ENCODE results near the gene ZNF729. TPM values are rescaled to one million over a fixed set of nuclear protein-coding genes. Genes with fewer than 3 reads are reported as not detected.
"Not testable (repeated sequence)": the region's sequence is repeated elsewhere in the genome, so short reads cannot be mapped to it uniquely, and the experiment has no call there.

The ZNF729 gene
- total RNA-seq (2014; rRNA removed; shearing (Covaris generic)) = not detected in 2 replicates

DNA sequence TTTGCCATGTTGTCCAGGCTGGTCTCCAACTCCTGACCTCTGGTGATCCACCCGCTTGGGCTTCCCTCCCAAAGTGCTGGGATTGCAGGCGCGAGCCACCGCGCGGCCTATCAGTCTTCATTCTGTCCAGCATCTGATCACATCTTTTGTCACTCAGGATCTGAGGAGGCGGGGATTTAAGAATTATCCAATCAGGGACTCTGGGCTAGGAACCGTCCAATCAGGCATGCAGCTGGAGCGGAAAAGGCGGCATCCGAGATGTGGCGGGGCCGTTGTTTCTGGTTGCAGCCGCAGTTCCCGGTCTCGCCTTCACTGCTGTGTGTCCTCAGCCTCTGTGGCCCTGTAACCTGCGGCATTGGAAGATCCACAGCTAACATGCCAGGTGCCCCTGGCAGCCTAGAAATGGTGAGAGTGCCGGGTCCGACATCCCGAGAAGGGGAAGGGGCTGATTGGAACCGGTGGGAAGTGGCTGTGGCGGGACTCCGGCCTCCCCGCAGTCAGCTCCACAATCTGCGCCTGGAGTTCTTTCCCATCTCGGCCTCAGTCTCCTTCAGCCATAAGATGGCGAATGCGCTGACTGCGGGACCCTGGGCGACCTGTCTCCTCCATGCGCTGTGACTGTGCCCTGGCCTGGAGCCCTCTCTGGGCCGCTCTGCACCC is at the start of gene ZNF729:
ZNF729 (plus strand) TSS at position 291 of the 660 bp plus-strand sequence; CDS start at position 376, 85 bp downstream.
- no peak for DNase-seq (ENCODE audit: low read depth)

DNA sequence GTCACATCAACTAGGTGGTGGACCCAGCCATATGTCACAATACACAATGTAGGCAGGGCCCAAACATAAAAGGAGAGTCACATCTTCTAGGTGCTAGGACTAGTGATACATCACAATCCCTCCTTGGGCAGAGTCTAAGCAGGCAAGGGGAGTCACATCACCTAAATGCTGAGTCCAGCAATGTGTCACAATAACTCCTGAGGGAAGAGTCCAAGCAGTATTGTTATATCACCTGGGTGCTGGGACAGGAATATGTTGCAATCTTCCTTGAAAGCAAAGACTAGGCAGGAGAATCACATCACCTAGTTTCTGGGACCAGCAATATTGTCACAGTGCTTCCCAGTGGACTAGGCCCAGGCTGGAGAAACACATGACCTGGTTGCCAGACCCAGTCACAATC is 29.4 kb upstream of the ZNF729 start:
- DNase-seq (ENCODE audit: low read depth) = no peak

DNA sequence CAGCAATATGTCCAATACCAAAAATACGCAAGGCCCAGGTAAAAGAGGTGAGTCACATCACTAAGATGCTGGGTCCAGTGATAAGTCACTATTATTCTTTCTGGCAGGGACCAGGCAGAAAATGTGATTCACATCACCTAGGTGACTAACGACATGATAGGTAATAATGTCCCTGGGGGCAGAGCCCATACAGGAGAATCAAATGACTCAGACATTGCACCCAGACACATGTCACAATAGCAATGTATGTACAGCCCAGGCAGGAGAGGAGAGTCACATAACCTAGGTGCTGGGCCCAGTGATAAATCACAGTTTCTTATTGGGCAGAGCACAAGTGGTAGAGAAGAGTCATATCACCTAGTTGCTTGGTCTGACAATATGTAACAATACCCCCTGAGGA is 28.9 kb upstream of the ZNF729 start:
- no peak for DNase-seq (ENCODE audit: low read depth)

DNA sequence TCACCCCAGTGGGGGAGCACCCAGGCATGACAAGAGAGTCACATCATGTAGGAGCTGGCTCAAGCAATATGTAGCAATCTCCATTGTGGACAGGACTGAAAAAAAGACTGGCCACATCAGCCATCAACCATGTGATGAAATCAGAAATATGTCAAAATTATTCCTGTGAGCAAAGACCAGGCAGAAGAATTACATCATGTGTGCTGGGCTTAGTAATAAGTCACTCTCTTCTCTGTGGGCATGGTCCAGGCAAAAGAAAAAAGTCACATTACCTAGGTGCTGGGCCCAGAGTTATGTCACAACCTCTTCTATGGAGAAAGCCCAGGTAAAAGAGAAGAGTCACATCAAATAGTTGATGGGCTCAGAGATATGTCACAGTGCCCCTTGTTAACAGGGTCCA is 28.3 kb upstream of the ZNF729 start:
- no peak for DNase-seq (ENCODE audit: low read depth)

DNA sequence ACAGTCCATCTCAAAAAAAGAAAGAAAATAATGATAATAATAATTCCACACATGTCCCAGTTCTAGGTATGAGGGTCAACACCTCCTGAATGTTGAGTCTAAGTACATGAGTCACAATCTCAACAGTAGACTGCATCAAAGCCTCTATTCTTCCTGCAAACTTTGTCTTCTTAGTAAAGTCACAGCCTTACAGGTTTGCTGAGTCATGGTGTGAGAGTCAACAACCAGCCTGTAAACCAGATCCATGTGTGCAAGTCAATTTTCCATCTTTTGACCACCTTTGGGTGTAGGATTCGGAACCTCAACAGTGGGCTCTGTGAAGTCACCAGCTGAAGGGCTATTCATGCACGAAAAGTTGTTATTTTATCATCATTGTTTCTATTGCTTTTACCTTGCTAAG is 25.7 kb upstream of the ZNF729 start:
- no peak for DNase-seq (ENCODE audit: low read depth)

DNA sequence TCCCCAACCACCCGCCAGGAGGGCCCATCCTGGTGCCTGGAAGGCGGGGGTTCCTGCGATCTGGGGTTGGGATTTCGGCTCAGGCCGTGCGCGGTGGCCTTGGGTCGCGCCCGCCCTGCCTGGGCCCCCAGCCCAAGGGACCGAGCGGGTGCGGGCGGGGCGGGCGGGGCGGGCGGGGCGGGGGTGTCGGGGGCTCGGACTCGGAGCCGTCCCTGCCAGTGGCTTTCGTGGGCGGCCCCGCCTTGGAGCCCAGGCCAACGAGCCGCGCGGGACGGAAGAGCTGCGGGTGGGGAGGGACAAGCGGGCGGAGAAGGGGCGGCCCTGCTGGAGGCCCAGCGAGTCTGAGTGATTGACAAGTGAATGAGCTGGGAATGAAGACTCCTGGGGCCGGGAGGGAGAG is 24.6 kb upstream of the ZNF729 start:
- no peak for DNase-seq (ENCODE audit: low read depth)

DNA sequence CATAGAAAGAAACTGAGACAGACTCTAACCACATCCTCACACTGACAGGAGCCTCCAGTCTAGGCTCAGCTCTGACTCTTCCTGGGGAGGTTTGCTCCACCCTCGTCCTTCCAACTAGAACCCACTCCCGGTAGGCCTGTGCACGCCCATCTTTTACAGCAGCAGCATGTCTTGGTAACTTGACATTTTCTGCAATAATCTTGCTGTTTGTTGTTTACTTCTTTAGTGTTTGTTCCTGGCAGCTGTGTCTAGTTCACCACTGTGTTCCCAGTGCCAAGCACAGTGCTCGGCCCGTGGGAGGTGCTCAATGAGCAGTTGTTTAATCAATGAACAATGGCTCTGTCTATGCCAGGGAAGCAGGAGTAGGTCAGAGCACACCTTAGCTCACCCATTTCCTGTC is 23.1 kb upstream of the ZNF729 start:
- no peak for DNase-seq (ENCODE audit: low read depth)

DNA sequence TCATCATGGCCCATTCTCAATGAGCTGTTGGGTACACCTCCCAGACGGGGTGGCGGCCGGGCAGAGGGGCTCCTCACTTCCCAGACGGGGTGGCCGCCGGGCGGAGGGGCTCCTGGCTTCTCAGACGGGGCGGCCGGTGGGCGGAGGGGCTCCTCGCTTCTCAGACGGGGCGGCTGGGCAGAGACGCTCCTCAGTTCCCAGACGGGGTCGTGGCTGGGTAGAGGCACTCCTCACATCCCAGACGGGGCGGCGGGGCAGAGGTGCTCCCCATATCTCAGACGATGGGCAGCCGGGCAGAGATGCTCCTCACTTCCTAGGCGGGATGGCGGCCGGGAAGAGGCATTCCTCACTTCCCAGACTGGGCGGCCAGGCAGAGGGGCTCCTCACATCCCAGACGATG is 35.3 kb downstream of the ZNF729 start:
- not testable (repeated sequence) for DNase-seq (ENCODE audit: low read depth)

DNA sequence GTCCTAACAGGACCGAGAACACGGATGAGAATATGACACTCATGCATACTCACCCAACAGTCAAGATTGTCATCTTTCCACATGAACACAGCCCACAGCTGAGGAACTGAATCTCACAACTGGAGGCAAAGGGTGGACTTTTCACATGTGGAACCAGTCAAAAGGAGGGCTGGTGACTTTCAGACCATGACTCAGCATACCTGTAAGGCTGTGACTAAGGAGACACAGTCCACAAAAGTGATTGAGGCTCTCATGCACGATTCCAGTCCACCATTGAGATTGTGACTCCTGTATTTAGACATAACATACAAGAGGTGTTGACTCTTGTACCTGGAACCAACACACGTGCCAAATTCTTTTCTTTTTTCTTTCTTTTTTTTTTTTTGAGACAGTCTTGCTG is 40.0 kb downstream of the ZNF729 start:
- DNase-seq (ENCODE audit: low read depth) = no peak

DNA sequence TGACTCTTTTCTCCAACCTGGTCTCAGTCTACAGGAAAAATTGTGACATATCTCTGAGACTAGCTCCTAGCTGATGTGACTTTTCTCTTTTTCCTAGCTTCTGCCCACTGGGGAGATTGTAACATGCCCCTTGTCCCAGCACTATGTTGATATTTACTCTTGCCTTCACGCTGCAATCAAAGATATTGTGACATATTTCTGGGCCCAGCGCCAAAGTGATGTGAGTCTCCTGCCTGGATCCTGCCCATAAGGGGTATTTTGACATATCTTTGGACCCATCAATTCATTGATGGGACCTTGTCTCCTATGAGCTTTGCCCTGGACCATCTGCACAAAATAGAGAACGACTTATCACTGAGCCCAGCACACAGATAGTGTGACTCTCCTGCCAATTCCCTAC is 41.1 kb downstream of the ZNF729 start:
- no peak for DNase-seq (ENCODE audit: low read depth)

DNA sequence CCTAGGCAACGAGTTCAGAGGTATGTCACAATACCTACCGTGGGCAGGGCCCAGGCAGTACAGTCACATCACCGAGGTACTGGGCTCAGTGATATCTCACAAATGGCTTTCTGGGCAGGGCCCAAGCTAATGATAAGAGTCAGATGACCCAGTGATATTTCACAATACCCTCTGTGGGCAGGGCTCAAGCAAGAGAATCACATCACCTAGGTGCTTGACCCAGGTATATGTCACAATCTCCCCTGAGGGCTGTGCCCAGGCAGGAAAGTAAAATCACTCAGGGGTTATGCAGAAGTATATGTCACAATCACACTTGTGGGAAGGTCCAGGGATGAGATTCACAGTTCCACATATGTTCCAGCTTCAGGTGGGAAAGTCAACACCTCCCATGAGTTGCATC is 45.3 kb downstream of the ZNF729 start:
- DNase-seq (ENCODE audit: low read depth) = no peak

DNA sequence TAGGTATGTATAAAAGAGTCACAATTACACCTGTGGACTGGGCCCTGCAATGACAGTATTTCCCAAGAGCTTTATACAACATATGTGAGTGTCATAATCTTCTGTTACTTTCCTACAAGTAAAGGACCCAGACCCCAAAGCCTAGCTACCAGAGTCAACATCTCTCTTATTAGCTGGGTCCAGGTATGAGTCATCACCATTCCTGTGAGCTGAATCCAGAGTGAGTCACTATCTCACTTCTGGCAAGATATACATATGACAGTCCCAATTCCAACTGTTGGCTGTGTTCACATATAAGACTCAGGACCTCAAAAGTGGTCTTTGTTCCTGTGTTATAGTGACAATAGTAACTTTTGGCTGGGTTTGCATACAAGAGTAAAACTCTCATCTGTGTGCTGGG is 46.7 kb downstream of the ZNF729 start:
- DNase-seq (ENCODE audit: low read depth) = peak; percentile 25

DNA sequence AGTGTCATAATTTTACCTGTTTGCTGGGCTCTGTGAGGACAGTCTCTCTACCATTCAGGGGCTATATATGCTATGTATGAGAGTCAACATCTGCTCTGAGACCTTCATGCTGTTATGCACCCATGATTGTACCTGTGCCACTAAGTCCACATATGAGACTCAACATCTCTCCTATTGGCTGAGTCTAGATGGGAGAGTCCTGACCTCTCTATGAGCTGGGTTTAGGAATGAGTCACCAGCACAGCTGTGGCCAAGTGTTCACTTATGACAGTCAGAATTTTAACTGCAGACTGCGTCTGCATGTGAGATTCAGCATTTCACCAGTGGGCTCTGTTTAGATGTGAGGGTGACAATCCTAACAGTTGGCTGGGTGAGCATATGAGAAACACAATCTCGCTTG is 49.5 kb downstream of the ZNF729 start:
- no peak for DNase-seq (ENCODE audit: low read depth)

DNA sequence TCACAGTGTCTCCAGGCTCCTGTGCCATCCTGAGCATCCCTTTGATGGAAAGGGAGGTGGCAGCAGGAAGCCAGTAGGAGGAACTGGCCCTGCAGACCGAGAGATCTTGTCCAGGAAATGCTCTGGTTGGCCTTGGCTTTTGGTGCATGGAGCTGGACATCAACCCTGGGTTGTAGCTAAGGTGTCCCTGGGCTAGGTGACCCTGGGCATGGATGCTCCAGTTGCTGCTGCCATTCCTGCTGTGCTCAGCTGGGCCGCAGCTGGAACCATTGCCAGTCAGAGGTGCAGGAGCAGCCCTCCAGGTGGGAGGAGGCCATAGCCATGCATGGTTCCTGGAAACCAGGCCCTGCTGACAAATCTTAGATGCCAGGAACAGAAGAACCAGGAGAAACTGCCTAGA is 68.4 kb downstream of the ZNF729 start:
- no peak for DNase-seq (ENCODE audit: low read depth)

Other genes starting within 250 kb of the ZNF729 start
- gene ZNF257, start 234.0 kb upstream of the ZNF729 start, total RNA-seq (2014; rRNA removed; shearing (Covaris generic)) = 0.05 TPM in 1 of 2 replicates, not detected in the other
- not detected in 2 replicates for gene ZNF676, start 89.5 kb upstream of the ZNF729 start, total RNA-seq (2014; rRNA removed; shearing (Covaris generic))
- gene ZNF98, start 135.9 kb downstream of the ZNF729 start, total RNA-seq (2014; rRNA removed; shearing (Covaris generic)) = not detected in 2 replicates